Left ventricle myocardium inferior (tissue), 1 donor: ENCODE data around the gene RAB3GAP2. TPM values are rescaled to one million over a fixed set of nuclear protein-coding genes. Genes with fewer than 3 reads are reported as not detected.

Experiments
- DNase-seq: peaks from one replicate; pipeline ENCODE4 v3.0.0-alpha.2; 2020
- H3K27ac ChIP-seq: fragments of 200-600 bp; replicated peaks from 2 replicates; pipeline ENCODE4 v1.8.0; 2021
- H3K27me3 ChIP-seq: fragments of 200-600 bp; 2 replicates; pipeline ENCODE4 v1.8.0; 2021; ENCODE audit warnings: low read depth
- H3K36me3 ChIP-seq: fragments of 200-600 bp; 2 replicates; pipeline ENCODE4 v1.8.0; 2021
- H3K4me1 ChIP-seq: fragments of 200-600 bp; 2 replicates; pipeline ENCODE4 v1.8.0; 2021
- H3K4me3 ChIP-seq: fragments of 200-600 bp; 2 replicates; pipeline ENCODE4 v1.8.0; 2021; ENCODE audit warnings: mild to moderate bottlenecking, moderate library complexity
- H3K9me3 ChIP-seq: fragments of 200-600 bp; replicated peaks from 2 replicates; pipeline ENCODE4 v1.8.0; 2021
- CTCF ChIP-seq: fragments of 200-600 bp; IDR thresholded peaks from 2 replicates; pipeline ENCODE4 v1.8.0; 2021; ENCODE audit warnings: antibody characterized with exemption, mild to moderate bottlenecking, borderline replicate concordance
- intact Hi-C: fragments of 100-400 bp; cut with micrococcal nuclease; formaldehyde crosslinking; loops from one replicate; pipeline ENCODE4 v1.11.0; 2022
- total RNA-seq: library from RNA; stranded (reverse); fragmentation: NEBNext Ultra II Directional; extraction: Animal tissue kit (Norgen Biotek cat#: 25700); gene quantifications from one replicate; pipeline ENCODE4 v1.2.1, GENCODE V29; 2021
- donor health status: DM: no; HTN: yes; CAD: no; lungs with severe emphysema.

The RAB3GAP2 gene
- total RNA-seq, 1 donor from 2014 or later, result 20.3 TPM

GRCh38 chr1:220188538-220188937 lies 83.7 kb downstream of the RAB3GAP2 start:
- Histone ChIP-seq H3K27ac (no peak overlapping the region), H3K27me3 (no peaks in the 10 kb centered on the region), H3K4me1 (no peaks in the 10 kb centered on the region), H3K9me3 (no peaks in the 10 kb centered on the region), H3K36me3 (peaks cover 71% of the 10 kb centered on the region), H3K4me3 (no peak overlapping the region)
- intact Hi-C loops, result no loop called here
- TF ChIP-seq CTCF, result no peak
- no peak for DNase-seq

- Histone ChIP-seq H3K36me3 (peaks cover 71% of the 10 kb centered on the region), H3K27me3 (no peaks in the 10 kb centered on the region), H3K9me3 (no peaks in the 10 kb centered on the region), H3K4me3 (no peak overlapping the region), H3K27ac (no peak overlapping the region), H3K4me1 (no peaks in the 10 kb centered on the region)
- no peak for TF ChIP-seq CTCF
- intact Hi-C loops, result no loop called here
- no peak for DNase-seq
Observed at GRCh38 chr1:220186752-220187151, 85.5 kb downstream of the RAB3GAP2 start.

GRCh38 chr1:220184506-220184905 lies 87.7 kb downstream of the RAB3GAP2 start:
- no peak overlapping the region for H3K27ac ChIP-seq
- no peak for TF ChIP-seq CTCF
- H3K4me1 ChIP-seq, result no peaks in the 10 kb centered on the region
- no peaks in the 10 kb centered on the region for H3K9me3 ChIP-seq
- no peak for DNase-seq
- H3K36me3 ChIP-seq, result peaks cover 77% of the 10 kb centered on the region
- no peak overlapping the region for H3K4me3 ChIP-seq
- H3K27me3 ChIP-seq, result no peaks in the 10 kb centered on the region
- intact Hi-C loops, result no loop called here

GRCh38 chr1:220182656-220183055 lies 89.6 kb downstream of the RAB3GAP2 start:
- H3K27me3 ChIP-seq, result no peaks in the 10 kb centered on the region
- intact Hi-C loops, result no loop called here

GRCh38 chr1:220182111-220182510 lies 90.1 kb downstream of the RAB3GAP2 start:
- no peak overlapping the region for H3K27ac ChIP-seq
- no peak overlapping the region for H3K4me3 ChIP-seq
- no peaks in the 10 kb centered on the region for H3K27me3 ChIP-seq
- no peaks in the 10 kb centered on the region for H3K4me1 ChIP-seq
- H3K9me3 ChIP-seq, result peaks cover 6% of the 10 kb centered on the region
- H3K36me3 ChIP-seq, result peaks cover 70% of the 10 kb centered on the region
- TF ChIP-seq CTCF, result no peak
- DNase-seq, result no peak
- intact Hi-C loops, result no loop called here

More at GRCh38 chr1:220182656-220183055, 89.6 kb downstream of the RAB3GAP2 start:
- DNase-seq, result no peak
- Histone ChIP-seq H3K36me3 (peaks cover 70% of the 10 kb centered on the region), H3K27ac (no peak overlapping the region), H3K4me1 (no peaks in the 10 kb centered on the region), H3K9me3 (peaks cover under 1% of the 10 kb centered on the region), H3K4me3 (no peak overlapping the region)
- TF ChIP-seq CTCF, result no peak

- Histone ChIP-seq H3K36me3 (peaks cover 59% of the 10 kb centered on the region), H3K27me3 (no peaks in the 10 kb centered on the region), H3K27ac (no peak overlapping the region), H3K4me1 (no peaks in the 10 kb centered on the region), H3K9me3 (peaks cover 6% of the 10 kb centered on the region), H3K4me3 (no peak overlapping the region)
- DNase-seq, result no peak
- no peak for TF ChIP-seq CTCF
- intact Hi-C loops, result no loop called here
Observed at GRCh38 chr1:220176540-220176939, 95.7 kb downstream of the RAB3GAP2 start.
